Esophagus muscularis mucosa (tissue), 3 donors: ENCODE data around the gene OMA1.

Source experiments
- POLR2AphosphoS5 ChIP-seq, 2 donors: sonication (generic); formaldehyde crosslinking; IDR thresholded peaks; one replicate each; pipeline ENCODE4 v1.6.1; 2017; ENCODE audit warnings: antibody characterized with exemption in 2 of 2
- TF ChIP-seq, protein P1 (sequence below), 3 experiments: fragments of 200-600 bp in 2 of 3; fragments of 450-650 bp in 1 of 3; sonication (generic) in 2 of 3; IDR thresholded peaks; one replicate each; pipeline ENCODE4 v1.5.1; 2017 to 2019; ENCODE audit warnings: antibody characterized with exemption in 3 of 3, mild to moderate bottlenecking in 2 of 3, moderate library complexity in 1 of 3

DNA sequence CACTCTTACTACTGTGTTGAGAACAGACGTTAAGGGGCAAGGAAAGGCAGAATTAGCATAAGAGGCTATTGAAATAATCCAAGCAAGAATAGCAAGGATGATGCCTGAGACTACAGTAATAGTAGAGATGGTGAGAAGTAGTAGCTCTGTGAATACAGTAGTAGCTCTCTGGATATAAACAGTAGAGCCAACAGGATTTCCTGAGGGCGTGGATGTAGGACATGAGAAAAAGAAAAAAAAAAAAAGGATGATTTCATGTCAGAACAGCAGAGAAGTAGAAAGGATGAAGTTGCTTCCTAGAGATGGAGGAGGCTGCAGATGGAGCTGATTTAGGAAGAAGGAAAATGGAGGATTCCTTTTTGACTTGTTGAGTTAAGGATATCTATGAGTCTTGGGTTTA is 112.3 kb downstream of the OMA1 start:
- TF ChIP-seq, protein P1, sequence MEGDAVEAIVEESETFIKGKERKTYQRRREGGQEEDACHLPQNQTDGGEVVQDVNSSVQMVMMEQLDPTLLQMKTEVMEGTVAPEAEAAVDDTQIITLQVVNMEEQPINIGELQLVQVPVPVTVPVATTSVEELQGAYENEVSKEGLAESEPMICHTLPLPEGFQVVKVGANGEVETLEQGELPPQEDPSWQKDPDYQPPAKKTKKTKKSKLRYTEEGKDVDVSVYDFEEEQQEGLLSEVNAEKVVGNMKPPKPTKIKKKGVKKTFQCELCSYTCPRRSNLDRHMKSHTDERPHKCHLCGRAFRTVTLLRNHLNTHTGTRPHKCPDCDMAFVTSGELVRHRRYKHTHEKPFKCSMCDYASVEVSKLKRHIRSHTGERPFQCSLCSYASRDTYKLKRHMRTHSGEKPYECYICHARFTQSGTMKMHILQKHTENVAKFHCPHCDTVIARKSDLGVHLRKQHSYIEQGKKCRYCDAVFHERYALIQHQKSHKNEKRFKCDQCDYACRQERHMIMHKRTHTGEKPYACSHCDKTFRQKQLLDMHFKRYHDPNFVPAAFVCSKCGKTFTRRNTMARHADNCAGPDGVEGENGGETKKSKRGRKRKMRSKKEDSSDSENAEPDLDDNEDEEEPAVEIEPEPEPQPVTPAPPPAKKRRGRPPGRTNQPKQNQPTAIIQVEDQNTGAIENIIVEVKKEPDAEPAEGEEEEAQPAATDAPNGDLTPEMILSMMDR (IDR thresholded peaks at IDR 0.05): no peak
- TF ChIP-seq POLR2AphosphoS5 (IDR thresholded peaks at IDR 0.05): no peak
